GM18507 (cell line): ENCODE measurements around the gene RORC.
"Not testable (repeated sequence)": the region's sequence is repeated elsewhere in the genome, so short reads cannot be mapped to it uniquely, and the experiment has no call there.

Experiments used
- DNase-seq: peaks from one replicate; pipeline ENCODE4 v3.0.0; 2011; ENCODE audit warnings: low read depth; ENCODE audit not compliant: insufficient read length; ENCODE audit errors: extremely low spot score
- FAIRE-seq: peaks from 2 replicates; lab custom pipeline; 2011; peaks lifted over from hg19 to GRCh38; lab: Jason Lieb, UNC

The RORC gene

DNA sequence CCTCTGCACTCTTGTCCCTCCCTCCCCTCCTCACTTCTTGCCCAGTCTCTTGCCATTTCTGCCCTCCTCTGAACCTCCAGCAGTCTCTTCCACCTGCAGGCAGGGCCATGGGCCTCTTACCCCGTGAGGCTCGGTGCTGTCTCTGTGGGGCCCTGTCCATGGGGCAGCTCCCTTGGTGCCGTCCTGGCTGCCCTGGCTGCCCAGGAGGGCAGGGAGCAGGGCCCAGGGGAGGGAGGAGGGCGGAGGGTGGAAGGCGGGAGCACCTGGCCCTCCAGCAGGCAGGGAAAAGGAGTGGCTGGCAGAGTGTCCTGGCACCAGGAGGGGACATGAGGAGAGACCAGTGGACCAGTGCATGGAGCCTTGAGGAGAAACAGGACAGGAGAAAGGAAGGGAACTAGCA is at the start of gene RORC:
RORC (minus strand) TSS at position 198 of the 400 bp plus-strand sequence; CDS start at position 160, 38 bp downstream.
- DNase-seq (no peak), FAIRE-seq (no peak)

DNA sequence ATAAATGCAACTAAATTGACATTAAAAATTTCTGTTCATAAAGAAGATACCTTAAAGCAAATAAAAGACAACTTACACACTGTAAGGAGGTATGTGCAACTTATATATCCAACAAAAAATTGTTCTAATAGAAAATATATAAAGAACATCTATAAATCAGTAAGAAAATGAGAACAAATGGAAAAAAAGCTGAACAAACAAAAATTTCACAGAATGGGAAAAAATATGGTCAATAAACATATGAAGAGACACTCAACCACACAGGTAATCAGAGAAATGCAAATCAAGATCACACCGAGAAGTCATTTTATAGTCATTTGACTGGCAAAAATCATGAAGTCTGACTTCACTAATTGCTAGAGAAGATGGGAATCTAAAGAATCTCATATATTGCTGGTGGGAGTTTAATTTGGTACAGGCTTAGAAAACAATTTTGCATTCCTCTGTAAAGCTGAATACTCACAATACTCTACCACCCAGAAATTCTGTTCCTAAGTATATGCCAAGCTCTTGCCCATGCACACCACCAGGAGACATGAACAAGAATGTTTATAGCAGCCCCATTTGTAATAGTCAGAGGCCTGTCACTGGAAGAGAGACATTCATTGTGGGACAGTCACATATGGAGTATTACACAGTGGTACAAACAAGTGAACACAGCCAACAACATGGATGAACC is 44.0 kb upstream of the RORC start:
- FAIRE-seq (no peak), DNase-seq (no peak)

DNA sequence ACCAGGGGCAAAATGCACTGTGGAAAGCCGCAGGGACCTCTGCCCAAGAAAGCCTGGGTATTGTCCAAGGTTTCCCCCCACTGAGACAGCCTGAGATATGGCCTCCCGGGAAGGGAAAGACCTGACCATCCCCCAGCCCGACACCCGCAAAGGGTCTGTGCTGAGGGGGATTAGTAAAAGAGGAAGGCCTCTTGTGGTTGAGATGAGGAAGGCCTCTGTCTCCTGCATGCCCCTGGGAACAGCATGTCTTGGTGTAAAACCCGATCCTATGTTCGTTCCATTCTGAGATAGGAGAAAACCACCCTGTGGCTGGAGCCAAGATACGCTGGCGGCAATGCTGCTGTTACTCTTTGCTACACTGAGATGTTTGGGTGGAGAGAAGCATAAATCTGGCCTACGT is 41.2 kb upstream of the RORC start:
- not testable (repeated sequence) for DNase-seq, FAIRE-seq

DNA sequence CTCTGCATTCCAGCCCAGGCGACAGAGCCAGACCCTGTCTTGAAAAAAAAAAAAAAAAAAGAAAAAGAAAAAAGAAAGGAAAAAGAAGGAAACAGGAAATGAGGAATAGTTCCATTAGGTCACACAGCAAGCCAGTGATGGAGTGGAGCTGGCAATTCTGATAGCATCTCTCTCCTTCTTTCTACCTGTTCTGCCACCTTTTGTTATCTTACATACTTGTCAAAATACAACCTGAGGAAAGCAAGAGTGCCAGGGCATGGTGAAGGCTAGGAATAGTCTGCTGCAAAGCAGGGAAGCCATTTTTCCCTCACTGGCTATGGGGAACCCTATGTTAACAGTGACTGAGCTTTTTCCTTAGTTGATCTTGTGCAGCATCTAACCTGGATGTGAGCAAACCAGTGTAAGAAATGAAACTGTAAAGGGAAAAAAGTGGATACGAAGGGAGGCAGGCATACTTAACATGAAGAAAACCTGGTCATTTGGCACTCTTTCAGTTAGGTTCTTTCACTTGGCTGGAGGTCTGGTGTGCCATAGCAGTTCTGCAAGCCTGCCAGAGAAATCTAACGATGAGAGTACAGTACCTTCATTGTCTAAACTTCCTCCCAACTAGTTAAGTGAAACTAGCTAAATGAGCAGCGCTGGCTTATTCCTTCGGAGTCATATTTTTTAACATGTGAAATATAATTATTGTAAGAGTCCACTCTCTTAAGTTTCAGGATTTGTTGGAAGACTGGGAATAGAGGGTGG is 39.9 kb upstream of the RORC start:
- FAIRE-seq (no peak), DNase-seq (no peak)

DNA sequence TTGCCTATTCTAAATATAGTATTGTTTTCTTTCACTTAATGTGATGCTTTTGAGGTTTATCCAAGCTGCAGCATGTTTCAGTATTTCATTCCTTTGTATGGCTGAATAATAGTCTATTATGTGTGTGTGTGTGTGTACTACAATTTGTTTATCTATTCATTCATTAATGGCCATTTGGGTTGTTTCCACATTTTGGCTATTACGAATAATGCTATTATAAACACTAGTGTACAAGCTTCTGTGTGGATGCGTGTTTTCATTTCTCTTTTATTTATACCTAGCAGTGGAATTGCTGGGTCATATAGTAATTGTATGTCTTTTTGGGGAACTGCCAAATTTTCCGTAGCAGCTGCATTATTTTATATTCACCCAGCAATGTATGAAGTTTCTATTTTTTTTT is 36.9 kb upstream of the RORC start:
- no peak for FAIRE-seq
- DNase-seq, result no peak

DNA sequence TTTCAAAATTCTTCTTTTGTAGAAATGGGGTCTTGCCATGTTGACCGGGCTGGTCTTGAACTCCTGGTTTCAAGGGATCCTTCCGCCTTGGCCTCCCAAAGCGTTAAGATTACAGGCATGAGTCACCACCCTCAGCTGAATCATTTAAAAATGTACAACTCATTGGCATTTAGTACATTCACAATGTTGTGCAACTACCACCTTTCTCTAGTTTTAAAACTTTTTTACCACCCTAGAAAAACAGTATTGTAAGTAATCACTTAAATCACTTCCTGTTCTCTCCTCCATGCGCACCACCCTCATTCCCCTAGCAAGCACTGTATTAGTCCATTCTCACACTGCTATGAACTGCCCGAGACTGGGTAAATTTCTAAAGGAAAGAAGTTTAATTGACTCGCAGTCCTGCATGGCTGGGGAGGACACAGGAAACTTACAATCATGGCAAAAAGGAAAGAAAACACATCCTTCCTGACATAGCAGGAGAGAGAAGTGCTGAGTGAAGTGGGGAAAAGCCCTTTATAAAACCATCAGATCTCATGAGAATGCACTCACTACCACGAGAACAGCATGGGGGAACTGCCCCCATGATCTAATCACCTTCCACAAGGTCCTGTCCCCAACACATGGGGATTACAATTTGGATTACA is 36.3 kb upstream of the RORC start:
- FAIRE-seq (no peak), DNase-seq (no peak)

DNA sequence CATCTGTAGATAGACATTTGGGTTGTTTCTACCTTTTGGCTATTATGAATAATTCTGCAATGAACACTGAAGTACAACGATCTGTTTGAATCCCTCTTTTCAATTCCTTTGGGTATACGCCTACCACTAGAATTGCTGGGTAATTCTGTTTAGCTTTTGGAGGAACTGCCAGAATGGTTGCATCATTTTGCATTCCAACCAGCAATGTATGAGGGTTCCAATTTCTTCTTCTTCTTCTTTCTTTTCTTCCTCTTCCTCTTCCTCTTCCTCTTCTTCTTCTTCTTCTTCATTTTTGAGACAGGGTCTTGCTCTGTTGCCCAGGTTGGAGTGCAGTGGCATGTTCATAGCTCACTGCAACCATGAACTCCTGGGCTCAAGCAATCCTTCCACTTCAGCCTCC is 35.7 kb upstream of the RORC start:
- FAIRE-seq (no peak), DNase-seq (no peak)

DNA sequence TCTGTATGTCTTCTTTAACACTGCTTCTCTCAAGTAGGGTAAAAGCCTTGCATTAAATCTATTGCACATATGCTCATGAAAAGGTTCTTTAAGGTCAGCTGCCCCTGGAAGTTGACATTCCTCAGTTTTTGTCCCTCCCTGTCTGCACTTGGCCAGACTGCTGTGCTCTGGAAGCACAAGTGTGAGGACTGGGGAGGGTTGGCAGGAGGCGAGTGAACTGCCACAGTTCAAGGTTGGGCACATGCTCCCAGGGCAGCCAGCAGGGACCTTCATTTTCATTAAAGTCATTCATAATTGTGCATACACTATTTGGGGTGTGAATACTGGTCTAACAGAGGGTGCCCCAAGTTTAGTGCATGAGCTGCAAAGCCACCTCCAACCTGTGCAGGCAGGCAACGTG is 32.8 kb upstream of the RORC start:
- DNase-seq, result no peak
- FAIRE-seq, result no peak

DNA sequence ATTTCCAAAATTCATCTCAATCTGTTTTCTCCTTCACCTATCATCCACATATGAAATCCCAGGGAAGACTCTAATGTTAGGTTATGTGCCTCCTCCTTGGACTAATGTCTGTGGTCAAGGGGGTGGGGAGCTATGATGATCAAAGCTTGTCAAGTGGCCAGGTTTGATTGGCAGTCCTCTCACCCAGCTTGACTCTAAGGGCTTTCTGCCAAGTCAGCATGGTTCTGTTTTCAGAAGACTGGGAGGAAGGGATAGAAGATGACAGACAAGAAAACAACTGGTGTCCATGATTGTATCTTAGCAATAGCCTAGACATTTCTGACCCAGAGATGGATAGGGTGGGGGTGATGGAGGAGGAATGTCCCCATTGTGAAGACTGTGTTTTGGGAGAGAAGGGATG is 31.0 kb upstream of the RORC start:
- no peak for FAIRE-seq
- no peak for DNase-seq

DNA sequence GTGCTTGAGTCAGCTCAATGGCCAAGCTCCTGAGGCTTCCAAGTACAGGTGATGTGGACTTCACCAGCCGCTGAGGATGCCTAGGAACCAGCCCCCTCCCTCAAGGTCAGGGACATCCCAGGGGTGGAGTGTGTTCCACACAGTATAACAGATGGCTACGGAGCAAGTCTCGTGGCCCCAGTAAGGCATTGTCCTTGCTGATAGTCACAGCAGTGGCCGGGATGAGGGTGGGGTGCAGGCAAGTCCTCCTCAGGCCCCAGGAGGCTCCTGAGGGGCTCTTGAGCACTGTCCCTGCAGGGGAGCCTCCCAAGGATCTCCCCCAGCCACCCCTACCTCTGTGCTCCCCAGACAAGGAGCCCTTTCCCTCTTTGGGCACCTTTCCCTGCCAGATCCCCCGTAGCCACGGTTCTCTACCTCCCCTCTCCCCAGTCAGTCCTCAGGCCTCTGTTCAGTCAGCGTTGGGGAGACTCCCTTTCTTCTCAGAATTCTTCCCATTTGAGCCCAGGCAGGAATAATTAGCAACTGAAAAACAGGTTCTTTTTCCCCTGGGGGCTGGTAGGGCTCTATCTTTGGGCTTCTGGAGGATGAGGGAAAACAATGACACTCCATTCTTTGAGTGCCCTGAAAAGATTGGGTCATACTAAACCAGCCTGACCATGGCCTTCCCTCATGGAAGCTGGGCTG is 29.0 kb upstream of the RORC start:
- FAIRE-seq (no peak), DNase-seq (no peak)

DNA sequence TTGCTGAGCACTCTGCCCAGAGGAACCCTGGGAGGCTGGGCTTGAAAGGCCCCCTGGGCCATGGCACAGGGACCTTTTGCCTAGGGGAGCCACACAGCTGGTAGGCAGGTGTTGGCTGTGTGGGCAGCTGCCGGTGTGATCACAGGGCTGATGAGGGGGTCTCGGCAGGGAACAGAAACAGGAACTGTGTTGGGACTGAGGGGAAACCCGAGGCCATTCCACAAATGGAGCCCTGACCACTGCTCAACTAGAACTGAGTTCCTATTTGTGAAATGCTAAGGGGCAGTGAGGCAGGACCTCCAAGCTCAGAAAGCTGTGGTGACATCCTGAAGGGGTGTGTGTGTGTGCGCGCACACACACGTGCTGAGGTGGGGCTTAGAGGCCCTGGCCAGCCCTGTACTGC is 28.3 kb upstream of the RORC start:
- no peak for FAIRE-seq
- DNase-seq, result no peak

DNA sequence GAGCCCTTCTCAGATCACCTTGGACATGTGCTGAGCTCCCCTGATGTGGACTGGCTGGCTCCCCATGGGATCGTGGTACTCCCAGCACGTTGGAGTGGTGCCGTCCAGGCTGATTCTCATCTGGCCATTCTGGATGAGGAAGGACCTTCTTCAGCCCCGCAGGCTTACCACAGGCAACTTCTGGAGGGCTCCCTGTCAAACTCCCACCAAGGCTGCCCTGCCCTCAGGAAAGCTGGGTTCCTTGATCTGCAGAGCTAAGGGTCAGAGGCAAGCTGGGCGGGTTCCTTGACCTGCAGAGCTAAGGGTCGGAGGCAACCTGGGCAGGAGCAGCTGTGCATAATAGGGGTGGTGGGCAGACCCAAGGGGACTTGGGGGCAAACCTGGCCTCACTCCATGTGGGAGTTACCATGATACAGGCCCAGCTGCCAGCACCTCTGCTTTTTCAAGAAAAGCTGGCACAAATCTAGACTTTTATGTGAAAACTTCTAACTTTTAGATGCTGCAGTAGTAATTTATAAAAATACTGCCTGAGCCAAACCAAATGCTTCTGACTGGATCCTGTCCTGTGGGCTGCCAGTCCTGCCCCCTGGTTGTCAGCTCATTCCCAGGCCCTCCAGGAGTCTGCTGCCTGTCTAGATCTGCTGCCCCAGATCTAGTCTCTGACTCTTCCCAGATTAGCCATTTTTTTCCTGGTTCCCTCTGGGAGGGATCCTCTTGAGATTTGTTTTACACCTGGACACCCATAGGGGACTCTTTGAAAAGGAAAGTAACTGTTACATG is 27.5 kb upstream of the RORC start:
- DNase-seq (no peak), FAIRE-seq (no peak)

DNA sequence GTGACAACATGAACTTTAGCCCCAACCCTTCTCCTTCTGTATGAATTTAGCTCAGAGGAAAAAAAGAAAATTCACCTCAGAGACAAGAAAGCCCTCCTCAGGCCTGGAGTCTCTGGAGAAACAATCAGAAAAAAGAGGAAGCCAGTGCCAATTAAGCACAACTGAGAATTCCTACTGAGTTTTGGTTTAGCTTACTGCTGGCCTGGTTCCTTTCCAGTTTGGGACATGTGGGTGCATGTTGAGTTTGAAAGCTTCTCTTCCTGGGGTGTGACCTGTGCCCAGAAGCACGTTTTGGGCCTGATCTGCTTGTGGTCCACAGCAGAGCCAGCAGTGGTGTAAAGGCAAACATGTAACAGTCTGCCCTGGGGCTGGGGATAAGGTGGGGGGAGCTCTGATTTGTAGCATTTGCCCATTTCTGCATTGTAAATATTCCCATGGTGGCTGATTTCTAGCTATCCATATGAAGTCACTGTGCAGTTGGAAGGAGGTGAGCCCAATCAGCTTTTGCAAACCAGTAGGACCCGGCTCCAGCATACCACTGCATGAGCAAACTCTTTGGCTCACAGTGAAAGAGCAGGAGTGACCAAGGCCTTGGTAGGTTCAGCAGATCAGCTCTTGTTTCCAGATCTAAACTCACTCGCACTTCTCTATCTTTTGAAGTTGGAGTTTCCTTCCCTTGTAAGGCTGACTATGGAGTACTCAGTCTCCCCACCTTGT is 26.6 kb upstream of the RORC start:
- DNase-seq (no peak), FAIRE-seq (no peak)

DNA sequence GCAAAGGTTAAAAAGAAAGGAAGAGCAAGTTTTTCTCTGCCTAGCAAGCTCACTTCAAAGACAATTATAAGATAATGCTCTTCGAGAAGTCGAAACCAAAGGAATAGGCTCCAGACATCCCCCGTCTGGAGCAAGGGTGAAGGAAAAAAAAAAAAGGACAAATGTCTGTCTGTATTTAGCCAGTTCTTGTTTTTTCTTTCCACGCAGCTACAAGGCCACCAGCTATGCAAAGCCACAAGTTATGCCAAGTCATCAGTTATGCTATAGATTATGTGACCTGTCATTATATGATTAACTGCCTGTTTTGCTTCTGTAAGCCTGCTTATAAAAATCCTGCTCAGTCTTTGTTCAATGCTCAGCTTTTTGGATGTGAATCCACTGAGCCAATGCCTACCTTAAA is 24.3 kb upstream of the RORC start:
- FAIRE-seq, result no peak
- no peak for DNase-seq

DNA sequence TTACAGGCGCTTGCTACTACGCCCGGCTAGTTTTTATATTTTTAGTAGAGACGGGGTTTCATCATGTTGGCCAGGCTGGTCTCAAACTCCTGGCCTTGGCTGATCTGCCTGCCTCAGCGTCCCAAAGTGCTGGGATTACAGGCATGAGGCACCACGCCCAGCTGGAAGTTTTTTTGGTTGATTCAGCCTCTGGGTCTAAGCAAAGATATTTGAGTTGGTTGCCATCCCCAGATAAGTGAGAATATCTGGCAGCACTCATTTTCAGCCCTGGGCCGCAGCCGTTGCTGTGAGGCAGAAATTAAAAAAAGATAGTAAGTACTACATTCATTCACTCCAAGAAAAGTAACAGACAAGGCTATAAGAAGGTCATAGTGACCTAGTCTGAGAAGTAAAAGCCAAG is 23.9 kb upstream of the RORC start:
- not testable (repeated sequence) for DNase-seq

DNA sequence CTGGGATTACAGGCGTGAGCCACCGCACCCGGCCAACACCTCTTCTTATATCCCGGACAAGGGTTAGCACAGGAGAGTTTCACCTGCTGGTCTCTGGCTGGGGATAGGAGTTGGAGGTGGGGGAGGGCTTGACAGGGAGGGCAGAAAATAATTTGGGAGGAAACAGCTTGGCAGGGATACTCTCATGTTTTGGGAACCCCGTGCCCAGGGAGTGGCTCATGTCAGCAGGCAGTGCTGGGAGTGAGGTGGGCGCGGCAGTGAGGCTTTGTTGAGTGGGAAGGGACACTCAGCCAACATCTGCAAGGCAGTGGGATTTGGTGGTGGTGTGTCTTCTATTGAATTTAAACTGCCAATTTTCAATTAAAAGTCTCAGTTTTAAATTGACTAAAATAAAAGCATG is 23.1 kb upstream of the RORC start:
- no peak for DNase-seq
- no peak for FAIRE-seq

More for the DNA sequence above, 23.9 kb upstream of the RORC start:
- not testable (repeated sequence) for FAIRE-seq

DNA sequence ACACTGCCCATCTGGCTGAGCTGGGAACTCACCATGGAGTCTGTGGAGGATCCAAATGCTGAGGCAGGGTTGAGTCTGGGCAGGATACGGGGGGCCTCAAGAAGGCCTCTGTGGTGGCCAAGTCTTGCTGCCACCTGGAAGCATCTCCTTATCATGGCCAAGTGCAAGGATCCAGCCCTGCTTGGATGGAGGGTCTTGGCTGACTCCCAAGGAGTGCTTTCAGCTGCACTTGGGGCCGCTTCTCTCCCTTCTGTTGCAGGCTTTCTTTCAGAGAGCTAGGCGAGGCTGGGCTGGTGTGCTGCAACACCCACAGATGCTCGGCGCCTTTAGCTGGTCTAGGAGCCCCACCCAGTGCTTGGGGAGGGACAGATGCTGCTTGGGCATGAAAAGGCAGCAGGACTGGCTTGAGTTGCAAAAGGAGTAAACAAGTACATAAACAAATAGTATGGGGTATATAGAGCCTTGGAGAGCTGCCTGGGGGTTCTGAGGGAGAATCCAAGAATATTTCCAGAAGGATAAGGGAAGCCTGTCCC is 21.9 kb upstream of the RORC start, which contains the start of gene THEM5:
THEM5 (minus strand) TSS at position 302 of the 533 bp plus-strand sequence; CDS start at position 155, 147 bp downstream.
- no peak for DNase-seq
- no peak for FAIRE-seq

DNA sequence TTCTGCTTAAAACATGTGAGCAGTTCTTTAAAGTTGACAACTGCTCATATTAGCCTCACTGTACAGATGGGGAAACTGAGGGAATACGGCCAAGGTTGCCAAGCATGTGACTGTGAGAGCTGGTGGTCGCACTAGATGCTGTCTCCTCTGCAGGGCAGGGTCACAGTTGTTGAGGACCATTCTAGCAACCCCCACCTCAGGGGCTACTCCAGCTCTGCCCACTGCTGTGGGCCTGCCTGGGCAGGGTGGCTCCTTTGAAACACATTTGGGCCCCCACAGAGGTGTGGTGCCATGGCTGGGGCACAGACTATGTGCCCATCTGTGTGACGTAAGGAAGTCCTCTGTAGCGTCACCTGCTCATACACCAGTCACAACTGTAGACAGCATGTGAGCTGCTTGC is 21.1 kb upstream of the RORC start:
- DNase-seq (no peak), FAIRE-seq (no peak)
